Muscle of back (tissue), 10 donors: Measurements from ENCODE around the gene FCRL2. TPM values are rescaled to one million over a fixed set of nuclear protein-coding genes. Genes with fewer than 3 reads are reported as not detected.

Source experiments
- polyA plus RNA-seq, 10 donors: library from polyadenylated mRNA; unstranded; fragments of 120-200 nt; gene quantifications; one replicate each; pipeline ENCODE4 v1.2.1, GENCODE V29; 2013; ENCODE audit not compliant: insufficient read length in 10 of 10

FCRL2 gene
- polyA plus RNA-seq, 10 donors, result 0.07 to 0.28 (median 0.17) TPM; not detected in 6

Other genes with a start within 250 kb of the FCRL2 start
- gene FCRL5, start 224.6 kb downstream of the FCRL2 start, polyA plus RNA-seq, result under 1 TPM in 5 of 10 donors, not detected in 5; 0.05 to 0.19 (median 0.09) TPM
- gene FCRL4, start 179.0 kb downstream of the FCRL2 start, polyA plus RNA-seq, result not detected
- gene FCRL3, start 76.4 kb downstream of the FCRL2 start, polyA plus RNA-seq, result under 1 TPM in 5 of 10 donors, not detected in 5; 0.09 to 0.58 (median 0.13) TPM
- gene FCRL1, start 43.0 kb upstream of the FCRL2 start, polyA plus RNA-seq, result 1 to 10 TPM in 1 of 10 donors, under 1 TPM in 6, not detected in 3; 0.20 to 1.4 (median 0.32) TPM
- gene CD5L, start 64.7 kb upstream of the FCRL2 start, polyA plus RNA-seq, result under 1 TPM in 4 of 10 donors, not detected in 6; 0.05 to 0.17 (median 0.11) TPM
- 10 to 100 TPM; 27.1 to 55.1 (median 33.0) TPM for gene KIRREL1, start 216.5 kb upstream of the FCRL2 start, polyA plus RNA-seq